ENCODE measurements around the gene PPT2. TPM values are rescaled to one million over a fixed set of nuclear protein-coding genes. Genes with fewer than 3 reads are reported as not detected.

The PPT2 gene
- total and polyA plus RNA-seq, 2 of the 8 experiments (the other 6 are each of a cell fraction or from before 2014, with no cell fraction given) = 24.1 to 39.5 TPM

DNA sequence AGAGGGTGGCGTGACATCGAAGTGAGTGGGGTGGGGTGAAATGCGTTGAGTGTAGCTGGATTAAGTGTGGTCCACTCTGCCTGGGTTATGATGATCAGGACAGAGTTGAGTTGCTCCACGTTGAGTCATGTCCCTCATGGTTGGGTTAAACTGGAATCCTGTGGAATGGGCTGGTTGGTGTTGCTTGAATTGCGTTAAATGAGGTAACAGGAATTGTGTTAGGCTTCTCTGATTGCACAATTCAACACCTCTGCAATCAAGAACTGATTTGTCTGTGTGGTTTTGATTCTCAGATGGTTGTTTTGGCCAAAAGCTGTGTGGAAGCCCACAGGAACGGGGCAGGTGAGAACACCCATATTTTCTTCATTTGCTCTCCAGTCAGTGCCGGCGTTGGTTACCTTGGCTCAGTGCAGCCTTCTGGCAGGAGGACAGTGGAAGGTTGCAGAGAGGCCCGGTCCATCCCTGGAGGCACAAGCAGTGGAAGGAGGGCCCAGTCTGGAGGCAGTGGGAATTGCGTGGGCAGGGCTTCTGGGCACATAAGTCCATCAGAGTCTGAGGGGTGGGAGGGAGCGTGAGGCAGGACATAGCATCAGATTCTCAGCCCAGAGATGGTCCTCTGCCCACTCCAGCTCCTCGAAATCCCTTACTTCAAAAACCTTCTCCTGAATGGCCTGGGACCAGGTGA is 58.3 kb downstream of the PPT2 start:
- Histone ChIP-seq H2BK5ac (ENCODE audit: low read depth, low read length) (no peak overlapping the region), H3K14ac (ENCODE audit: insufficient read length) (no peak overlapping the region), H2BK15ac (ENCODE audit: low read length) (no peak overlapping the region), H4K5ac (ENCODE audit: insufficient read length, low read depth, low read length) (no peak overlapping the region), H3K4me3 (ENCODE audit: extremely low read depth in 1 of 4, insufficient read depth in 2 of 4, low read depth in 3 of 4, low read length in 4 of 4) (no peak overlapping the region), H2AFZ (ENCODE audit: low read length) (no peak overlapping the region), H3K4me1 (replicated peaks in 1 of 4; ENCODE audit: control insufficient read depth in 3 of 4, insufficient read depth in 4 of 4, low read length in 3 of 4) (no peaks in the 10 kb centered on the region), H3K23me2 (ENCODE audit: low read depth, low read length) (no peaks in the 10 kb centered on the region; the same call in 1 of the 2 replicates), H2BK120ac (replicated peaks; ENCODE audit: low read depth, low read length) (no peak overlapping the region), H3K18ac (ENCODE audit: extremely low read depth, low read length) (no peak overlapping the region), H3K4me2 (ENCODE audit: insufficient read depth in 1 of 2, low read depth in 2 of 2, low read length in 2 of 2) (no peak overlapping the region), H3K9me3 (ENCODE audit: insufficient read depth in 2 of 2, low read depth in 1 of 2, low read length in 1 of 2) (no peaks in the 10 kb centered on the region), H3K79me1 (ENCODE audit: low read depth, low read length) (no peaks in the 10 kb centered on the region; the same call in 1 of the 2 replicates), H4K91ac (replicated peaks; ENCODE audit: insufficient read length, low read length) (no peak overlapping the region), H3K79me2 (ENCODE audit: control insufficient read depth in 1 of 2, insufficient read depth in 2 of 2, low read length in 2 of 2) (no peaks in the 10 kb centered on the region), H3K9ac (replicated peaks in 1 of 4; ENCODE audit: extremely low read depth in 1 of 4, low read depth in 3 of 4, low read length in 3 of 4) (no peak overlapping the region; a peak in 1 of 7 replicates), H2AK5ac (ENCODE audit: low read depth, low read length) (no peak overlapping the region), H3K56ac (replicated peaks; ENCODE audit: insufficient read length, low read depth, low read length) (no peak overlapping the region), H3K23ac (ENCODE audit: insufficient read length) (no peak overlapping the region), H3K27ac (ENCODE audit: low read depth, low read length) (no peak overlapping the region), H3K36me3 (ENCODE audit: control insufficient read depth in 2 of 4, insufficient read depth in 4 of 4, low read length in 3 of 4) (no peaks in the 10 kb centered on the region), H2BK12ac (ENCODE audit: low read depth, low read length) (no peak overlapping the region), H4K20me1 (replicated peaks in 1 of 2; ENCODE audit: control insufficient read depth in 1 of 2, insufficient read depth in 2 of 2, low read length in 2 of 2) (no peaks in the 10 kb centered on the region), H3K4ac (replicated peaks; ENCODE audit: insufficient read length, low read depth, low read length) (no peak overlapping the region), H4K8ac (ENCODE audit: extremely low read depth, insufficient read depth, low read length) (0 out of 2 replicates have a peak overlapping the region, but pooled peaks have one; percentile 63), H2BK20ac (ENCODE audit: low read length) (no peak overlapping the region), H3K27me3 (replicated peaks in 1 of 4; ENCODE audit: control insufficient read depth in 3 of 4, extremely low read depth in 1 of 4, insufficient read depth in 3 of 4, low read length in 3 of 4) (no peaks in the 10 kb centered on the region)
- DNase-seq (ENCODE audit: low read depth in 1 of 2, low spot score in 2 of 2) (no peak), FAIRE-seq (no peak)
- WGBS, 2 experiments (ENCODE audit: extremely low coverage in 1 of 2, insufficient coverage in 1 of 2, insufficient read length in 1 of 2, insufficient replicate concordance in 2 of 2, low coverage in 1 of 2, low lambda C conversion rate in 2 of 2, missing lambda C conversion rate in 1 of 2) = 91% methylated on average over 12 of the region's 12 CpGs; no CpG with 5 or more reads in 1 of the 2 experiments
- CTCF ChIA-PET (ENCODE audit: partially characterized antibody) = no interaction called here
- POLR2A ChIA-PET (ENCODE audit: partially characterized antibody) = interaction anchor here (1.2 kb wide), 1 partner anchor 9 kb away, joined by 3 read pairs; no protein-coding TSS in a partner anchor
- TF ChIP-seq TCF12 (IDR thresholded peaks at IDR 0.05; ENCODE audit: low read depth, low read length) = no peak
- no peak for TF ChIP-seq RNF2 (IDR thresholded peaks at IDR 0.05; ENCODE audit: borderline replicate concordance, low read depth, low read length, missing control alignments, poor library complexity, severe bottlenecking)
- TF ChIP-seq GTF2F1 (IDR thresholded peaks at IDR 0.05; ENCODE audit: borderline replicate concordance, low read depth, low read length) = no peak

Data from H1 (cell line).